Astrocyte (in vitro differentiated cells and primary cell): ENCODE data around the gene CPXM1. TPM values are rescaled to one million over a fixed set of nuclear protein-coding genes. Genes with fewer than 3 reads are reported as not detected.

Experiments used
- DNase-seq: peaks from one replicate; pipeline ENCODE4 v3.0.0-alpha.2; 2010; ENCODE audit warnings: low read depth
- FAIRE-seq: peaks from 2 replicates; lab custom pipeline; 2011; peaks lifted over from hg19 to GRCh38; lab: Jason Lieb, UNC
- H2AFZ ChIP-seq: 2 replicates; pipeline ENCODE4 v1.6.0; 2012; ENCODE audit warnings: low read depth, low read length, inconsistent platforms
- H3K27ac ChIP-seq: 2 replicates; pipeline ENCODE4 v1.5.1; 2011; ENCODE audit warnings: low read depth, low read length, inconsistent platforms
- H3K27me3 ChIP-seq: 2 replicates; pipeline ENCODE4 v1.6.0; 2011; ENCODE audit warnings: low read length, inconsistent platforms; ENCODE audit not compliant: insufficient read depth
- H3K36me3 ChIP-seq: 2 replicates; pipeline ENCODE4 v1.5.1; 2011; ENCODE audit warnings: low read length, inconsistent platforms; ENCODE audit not compliant: insufficient read depth
- H3K4me1 ChIP-seq: 2 replicates; pipeline ENCODE4 v1.5.1; 2011; ENCODE audit warnings: low read length, inconsistent platforms; ENCODE audit not compliant: insufficient read depth
- H3K4me2 ChIP-seq: 2 replicates; pipeline ENCODE4 v1.6.0; 2012; ENCODE audit warnings: low read length, inconsistent platforms
- H3K4me3 ChIP-seq: 2 replicates; pipeline ENCODE4 v1.5.1; 2011; ENCODE audit warnings: low read depth, mild to moderate bottlenecking, low read length, inconsistent platforms; ENCODE audit not compliant: insufficient read depth
- H3K79me2 ChIP-seq: 2 replicates; pipeline ENCODE4 v1.6.0; 2012; ENCODE audit warnings: mild to moderate bottlenecking, low read length, inconsistent platforms; ENCODE audit not compliant: insufficient read depth
- H3K9ac ChIP-seq: 2 replicates; pipeline ENCODE4 v1.6.0; 2012; ENCODE audit warnings: mild to moderate bottlenecking, low read length, inconsistent platforms
- H3K9me3 ChIP-seq: 2 replicates; pipeline ENCODE4 v1.5.1; 2012; ENCODE audit warnings: low read depth, mild to moderate bottlenecking, low read length, inconsistent platforms; ENCODE audit not compliant: insufficient read depth
- H4K20me1 ChIP-seq: 2 replicates; pipeline ENCODE4 v1.6.0; 2012; ENCODE audit warnings: low read length, inconsistent platforms; ENCODE audit not compliant: insufficient read depth
- H3K27ac Mint-ChIP-seq: one replicate; pipeline ENCODE4 v1.8.0; 2021; ENCODE audit warnings: mild to moderate bottlenecking, mixed read lengths; ENCODE audit not compliant: unreplicated experiment
- H3K27me3 Mint-ChIP-seq: one replicate; pipeline ENCODE4 v1.8.0; 2021; ENCODE audit warnings: low read depth, mixed read lengths; ENCODE audit not compliant: unreplicated experiment
- H3K36me3 Mint-ChIP-seq: one replicate; pipeline ENCODE4 v1.8.0; 2021; ENCODE audit warnings: low read depth, mixed read lengths; ENCODE audit not compliant: unreplicated experiment
- H3K4me1 Mint-ChIP-seq: one replicate; pipeline ENCODE4 v1.8.0; 2021; ENCODE audit warnings: low read depth, mixed read lengths; ENCODE audit not compliant: unreplicated experiment
- H3K4me3 Mint-ChIP-seq: one replicate; pipeline ENCODE4 v1.8.0; 2021; ENCODE audit warnings: mild to moderate bottlenecking, moderate library complexity, mixed read lengths; ENCODE audit not compliant: unreplicated experiment
- H3K9me3 Mint-ChIP-seq: one replicate; pipeline ENCODE4 v1.8.0; 2021; ENCODE audit warnings: mild to moderate bottlenecking, mixed read lengths; ENCODE audit not compliant: unreplicated experiment
- CTCF ChIP-seq: IDR thresholded peaks from 2 replicates; pipeline ENCODE4 v1.5.1; 2011; ENCODE audit warnings: low read depth, mild to moderate bottlenecking, inconsistent platforms, low read length, moderate library complexity; ENCODE audit not compliant: insufficient read depth
- EZH2 ChIP-seq: IDR thresholded peaks from 2 replicates; pipeline ENCODE4 v1.6.1; 2012; ENCODE audit warnings: mild to moderate bottlenecking, low read length, inconsistent platforms; ENCODE audit not compliant: insufficient read depth
- total RNA-seq: library from RNA; stranded (reverse); gene quantifications from 2 replicates; pipeline ENCODE4 v1.2.1, GENCODE V29; 2021

CPXM1 gene
- total RNA-seq, 1 donor from 2014 or later, result 10.9 TPM

- Histone ChIP-seq H3K36me3 (no peaks in the 10 kb centered on the region), H3K4me1 (no peaks in the 10 kb centered on the region), H3K4me3 (no peak overlapping the region), H3K27me3 (peaks cover 22% of the 10 kb centered on the region), H4K20me1 (no peaks in the 10 kb centered on the region), H3K9ac (no peak overlapping the region), H3K9me3 (no peaks in the 10 kb centered on the region), H3K27ac (no peak overlapping the region), H3K79me2 (no peaks in the 10 kb centered on the region), H3K4me2 (no peak overlapping the region), H2AFZ (no peak overlapping the region)
- TF ChIP-seq CTCF (no peak), EZH2 (no peak)
- no peak overlapping the region for H3K27ac Mint-ChIP-seq
- peaks cover 2% of the 10 kb centered on the region for H3K4me1 Mint-ChIP-seq
- FAIRE-seq (no peak), DNase-seq (no peak)
- no peak overlapping the region for H3K4me3 Mint-ChIP-seq
- no peaks in the 10 kb centered on the region for H3K36me3 Mint-ChIP-seq
- peaks cover 40% of the 10 kb centered on the region for H3K27me3 Mint-ChIP-seq
- H3K9me3 Mint-ChIP-seq, result peaks cover 2% of the 10 kb centered on the region
Observed at GRCh38 chr20:2761885-2762284, 38.5 kb downstream of the CPXM1 start.

GRCh38 chr20:2760952-2761305 lies 39.5 kb downstream of the CPXM1 start:
- Mint-ChIP-seq H3K27me3 (peaks cover 50% of the 10 kb centered on the region), H3K4me1 (peaks cover 2% of the 10 kb centered on the region), H3K4me3 (no peak overlapping the region), H3K9me3 (peaks cover 2% of the 10 kb centered on the region), H3K27ac (no peak overlapping the region), H3K36me3 (no peaks in the 10 kb centered on the region)
- Histone ChIP-seq H3K27ac (no peak overlapping the region), H3K36me3 (no peaks in the 10 kb centered on the region), H3K27me3 (peaks cover 25% of the 10 kb centered on the region), H2AFZ (no peak overlapping the region), H3K4me2 (no peak overlapping the region), H3K9me3 (no peaks in the 10 kb centered on the region), H3K4me3 (no peak overlapping the region), H3K4me1 (no peaks in the 10 kb centered on the region), H4K20me1 (no peaks in the 10 kb centered on the region), H3K79me2 (no peaks in the 10 kb centered on the region), H3K9ac (no peak overlapping the region)
- TF ChIP-seq CTCF (no peak), EZH2 (no peak)
- DNase-seq, result no peak
- no peak for FAIRE-seq

- H3K27ac Mint-ChIP-seq, result no peak overlapping the region
- Histone ChIP-seq H3K27ac (no peak overlapping the region), H3K4me2 (no peak overlapping the region), H2AFZ (no peak overlapping the region), H3K36me3 (no peaks in the 10 kb centered on the region), H3K27me3 (peaks cover 25% of the 10 kb centered on the region), H3K9me3 (no peaks in the 10 kb centered on the region), H3K9ac (no peak overlapping the region), H4K20me1 (no peaks in the 10 kb centered on the region), H3K79me2 (no peaks in the 10 kb centered on the region), H3K4me1 (no peaks in the 10 kb centered on the region), H3K4me3 (no peak overlapping the region)
- H3K4me1 Mint-ChIP-seq, result peaks cover 2% of the 10 kb centered on the region
- H3K9me3 Mint-ChIP-seq, result peaks cover 2% of the 10 kb centered on the region
- no peak for FAIRE-seq
- no peaks in the 10 kb centered on the region for H3K36me3 Mint-ChIP-seq
- DNase-seq, result no peak
- TF ChIP-seq EZH2 (no peak), CTCF (no peak)
- H3K27me3 Mint-ChIP-seq, result peaks cover 52% of the 10 kb centered on the region
- H3K4me3 Mint-ChIP-seq, result no peak overlapping the region
Observed at GRCh38 chr20:2760297-2760951, 40.0 kb downstream of the CPXM1 start.
